Esophagus squamous epithelium (tissue), 4 donors: Measurements from ENCODE around the gene DLGAP1.

ENCODE experiments used
- POLR2A ChIP-seq, 4 donors: fragments of 450-650 bp; IDR thresholded peaks; one replicate each; pipeline ENCODE4 v1.6.1; 2017; ENCODE audit warnings: antibody characterized with exemption in 4 of 4, mild to moderate bottlenecking in 4 of 4, moderate library complexity in 3 of 4
- TF ChIP-seq, protein P1 (sequence below), 6 experiments: fragments of 450-650 bp in 4 of 6; fragments of 200-600 bp in 2 of 6; sonication (generic) in 2 of 6; IDR thresholded peaks; one replicate each; pipeline ENCODE4 v1.5.1; 2016 to 2019; ENCODE audit warnings: antibody characterized with exemption in 6 of 6, mild to moderate bottlenecking in 4 of 6, moderate library complexity in 4 of 6

DNA sequence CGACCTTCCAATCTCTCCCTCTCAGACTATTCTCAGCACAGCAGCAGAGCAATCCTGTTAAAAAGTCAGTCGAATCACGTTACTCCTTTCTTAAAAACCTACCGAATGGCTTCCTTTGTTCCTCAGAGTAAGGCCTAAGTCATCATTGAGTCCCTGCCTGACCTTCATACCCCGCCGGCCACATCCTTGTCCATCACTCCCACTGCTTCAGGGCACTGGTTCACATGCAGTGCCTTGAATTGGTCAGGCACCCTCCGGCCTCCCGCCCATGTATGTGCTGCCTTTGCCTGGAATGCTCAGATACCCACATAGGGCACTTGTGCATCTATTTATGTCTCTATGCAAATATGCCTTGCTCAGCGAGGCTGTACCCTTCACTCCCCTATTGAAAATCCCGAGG lies 206.4 kb downstream of the DLGAP1 start:
- no peak for TF ChIP-seq POLR2A (IDR thresholded peaks at IDR 0.05)
- TF ChIP-seq, protein P1, sequence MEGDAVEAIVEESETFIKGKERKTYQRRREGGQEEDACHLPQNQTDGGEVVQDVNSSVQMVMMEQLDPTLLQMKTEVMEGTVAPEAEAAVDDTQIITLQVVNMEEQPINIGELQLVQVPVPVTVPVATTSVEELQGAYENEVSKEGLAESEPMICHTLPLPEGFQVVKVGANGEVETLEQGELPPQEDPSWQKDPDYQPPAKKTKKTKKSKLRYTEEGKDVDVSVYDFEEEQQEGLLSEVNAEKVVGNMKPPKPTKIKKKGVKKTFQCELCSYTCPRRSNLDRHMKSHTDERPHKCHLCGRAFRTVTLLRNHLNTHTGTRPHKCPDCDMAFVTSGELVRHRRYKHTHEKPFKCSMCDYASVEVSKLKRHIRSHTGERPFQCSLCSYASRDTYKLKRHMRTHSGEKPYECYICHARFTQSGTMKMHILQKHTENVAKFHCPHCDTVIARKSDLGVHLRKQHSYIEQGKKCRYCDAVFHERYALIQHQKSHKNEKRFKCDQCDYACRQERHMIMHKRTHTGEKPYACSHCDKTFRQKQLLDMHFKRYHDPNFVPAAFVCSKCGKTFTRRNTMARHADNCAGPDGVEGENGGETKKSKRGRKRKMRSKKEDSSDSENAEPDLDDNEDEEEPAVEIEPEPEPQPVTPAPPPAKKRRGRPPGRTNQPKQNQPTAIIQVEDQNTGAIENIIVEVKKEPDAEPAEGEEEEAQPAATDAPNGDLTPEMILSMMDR (IDR thresholded peaks at IDR 0.05): no peak
